ENCODE data around the gene PPP6R1. TPM values are rescaled to one million over a fixed set of nuclear protein-coding genes. Genes with fewer than 3 reads are reported as not detected.

The PPP6R1 gene
- total RNA-seq, 2 experiments from 2014 or later, result 89.6 to 161 TPM

DNA sequence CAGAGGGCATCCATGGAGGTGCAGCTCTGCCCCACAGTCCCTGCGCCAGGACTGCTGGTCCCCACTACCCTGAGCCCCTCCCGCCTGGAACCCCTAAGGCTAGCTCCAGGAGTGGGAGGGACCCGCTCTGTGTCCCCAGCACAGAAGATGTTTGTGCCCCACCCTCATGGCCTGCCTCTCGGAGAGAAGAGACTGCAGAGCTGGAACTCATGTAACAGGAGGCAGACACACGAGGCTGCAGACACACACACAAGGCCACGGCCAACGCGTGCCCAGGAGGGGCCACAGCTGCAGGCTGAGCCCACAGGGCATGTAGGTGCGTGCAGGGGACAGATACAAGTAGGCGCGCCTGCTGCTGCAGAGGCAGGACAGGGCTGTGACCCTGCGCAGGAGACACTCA lies 19.8 kb downstream of the PPP6R1 start:
- Histone ChIP-seq H3K27ac (ENCODE audit: low read depth, low read length, poor library complexity, severe bottlenecking) (no peak overlapping the region), H3K4me3 (ENCODE audit: low read depth, low read length, poor library complexity, severe bottlenecking) (no peak overlapping the region), H3K9me3 (ENCODE audit: low read length) (no peaks in the 10 kb centered on the region), H4K20me1 (ENCODE audit: insufficient read depth, low read length) (peaks cover 7% of the 10 kb centered on the region; the same call in 1 of the 2 replicates), H3K36me3 (ENCODE audit: insufficient read depth, low read length) (peaks cover 98% of the 10 kb centered on the region), H3K4me1 (ENCODE audit: insufficient read depth, low read length, poor library complexity, severe bottlenecking) (no peaks in the 10 kb centered on the region), H3K9me2 (ENCODE audit: insufficient read depth, low read length) (no peaks in the 10 kb centered on the region), H3K4me2 (ENCODE audit: low read length) (no peak overlapping the region), H3K79me2 (ENCODE audit: insufficient read depth, low read depth, low read length) (no peaks in the 10 kb centered on the region), H2AFZ (ENCODE audit: low read length) (no peak overlapping the region)
- intact Hi-C loops (cut with micrococcal nuclease; ENCODE audit: unreplicated experiment), result no loop called here
- BruUV-seq (replicated peaks), result no TSS peak
- ChIA-PET POLR2A (no interaction called here), CTCF (ENCODE audit: unreplicated experiment) (no interaction called here)
- TF ChIP-seq EZH2phosphoT487 (IDR thresholded peaks at IDR 0.05; ENCODE audit: borderline replicate concordance, low read depth, low read length), result no peak
- TF ChIP-seq, protein P1, sequence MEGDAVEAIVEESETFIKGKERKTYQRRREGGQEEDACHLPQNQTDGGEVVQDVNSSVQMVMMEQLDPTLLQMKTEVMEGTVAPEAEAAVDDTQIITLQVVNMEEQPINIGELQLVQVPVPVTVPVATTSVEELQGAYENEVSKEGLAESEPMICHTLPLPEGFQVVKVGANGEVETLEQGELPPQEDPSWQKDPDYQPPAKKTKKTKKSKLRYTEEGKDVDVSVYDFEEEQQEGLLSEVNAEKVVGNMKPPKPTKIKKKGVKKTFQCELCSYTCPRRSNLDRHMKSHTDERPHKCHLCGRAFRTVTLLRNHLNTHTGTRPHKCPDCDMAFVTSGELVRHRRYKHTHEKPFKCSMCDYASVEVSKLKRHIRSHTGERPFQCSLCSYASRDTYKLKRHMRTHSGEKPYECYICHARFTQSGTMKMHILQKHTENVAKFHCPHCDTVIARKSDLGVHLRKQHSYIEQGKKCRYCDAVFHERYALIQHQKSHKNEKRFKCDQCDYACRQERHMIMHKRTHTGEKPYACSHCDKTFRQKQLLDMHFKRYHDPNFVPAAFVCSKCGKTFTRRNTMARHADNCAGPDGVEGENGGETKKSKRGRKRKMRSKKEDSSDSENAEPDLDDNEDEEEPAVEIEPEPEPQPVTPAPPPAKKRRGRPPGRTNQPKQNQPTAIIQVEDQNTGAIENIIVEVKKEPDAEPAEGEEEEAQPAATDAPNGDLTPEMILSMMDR (conservative IDR thresholded peaks at IDR 0.05; ENCODE audit: low read length), result no peak
- no peak for DNase-seq (ENCODE audit: low spot score)

DNA sequence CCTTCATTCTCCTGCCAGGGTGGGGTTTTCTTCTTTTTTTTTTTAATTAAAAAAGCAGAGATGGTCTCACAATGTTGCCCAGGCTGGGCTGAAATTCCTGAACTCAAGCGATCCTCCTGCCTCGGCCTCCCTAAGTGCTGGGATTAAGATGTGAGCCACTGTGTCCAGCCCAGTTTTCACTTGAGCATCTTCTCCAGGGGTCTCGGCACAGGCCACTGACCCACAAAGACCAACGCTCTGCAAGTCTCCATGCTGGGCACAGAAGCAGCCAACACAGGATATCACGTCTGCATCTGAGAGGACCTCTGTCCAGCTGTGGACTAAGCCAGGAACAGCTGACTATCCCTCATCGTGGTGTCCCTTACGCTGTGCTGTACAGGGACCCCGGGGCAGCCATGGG lies 20.8 kb downstream of the PPP6R1 start:
- BruUV-seq (replicated peaks), result no TSS peak
- H2AFZ ChIP-seq (ENCODE audit: low read length), result no peak overlapping the region
- no peak for DNase-seq (ENCODE audit: low spot score)
- ChIA-PET CTCF (ENCODE audit: unreplicated experiment) (no interaction called here), POLR2A (no interaction called here)
- intact Hi-C loops (cut with micrococcal nuclease; ENCODE audit: unreplicated experiment), result no loop called here
- peaks cover 98% of the 10 kb centered on the region for H3K36me3 ChIP-seq (ENCODE audit: insufficient read depth, low read length)
- H4K20me1 ChIP-seq (ENCODE audit: insufficient read depth, low read length), result peaks cover 12% of the 10 kb centered on the region
- H3K9me3 ChIP-seq (ENCODE audit: low read length), result no peaks in the 10 kb centered on the region
- peaks cover 6% of the 10 kb centered on the region; the same call in 1 of the 2 replicates for H3K79me2 ChIP-seq (ENCODE audit: insufficient read depth, low read depth, low read length)
- TF ChIP-seq, protein P1 (conservative IDR thresholded peaks at IDR 0.05; ENCODE audit: low read length), result no peak
- no peak for TF ChIP-seq EZH2phosphoT487 (IDR thresholded peaks at IDR 0.05; ENCODE audit: borderline replicate concordance, low read depth, low read length)
- no peak overlapping the region for H3K27ac ChIP-seq (ENCODE audit: low read depth, low read length, poor library complexity, severe bottlenecking)
- no peaks in the 10 kb centered on the region for H3K4me1 ChIP-seq (ENCODE audit: insufficient read depth, low read length, poor library complexity, severe bottlenecking)
- no peak overlapping the region for H3K4me3 ChIP-seq (ENCODE audit: low read depth, low read length, poor library complexity, severe bottlenecking)
- H3K4me2 ChIP-seq (ENCODE audit: low read length), result no peak overlapping the region
- no peaks in the 10 kb centered on the region for H3K9me2 ChIP-seq (ENCODE audit: insufficient read depth, low read length)

DNA sequence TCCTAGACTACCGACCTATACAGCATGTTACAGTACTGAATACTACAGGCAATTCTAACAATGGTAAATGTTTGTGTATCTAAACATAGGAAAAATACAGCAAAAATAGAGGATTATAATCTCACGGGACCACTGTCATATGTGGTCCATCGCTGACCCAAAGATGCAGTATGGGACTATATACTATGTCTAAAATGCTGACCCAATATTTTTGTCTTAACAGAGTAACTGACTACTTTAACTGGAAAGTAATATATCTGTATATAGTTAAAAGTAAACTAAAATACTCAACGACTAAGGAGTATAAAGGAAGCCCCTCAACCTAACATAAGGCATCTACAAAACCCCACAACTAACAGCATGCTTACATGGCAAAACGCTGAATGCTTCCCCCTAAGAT lies 25.8 kb downstream of the PPP6R1 start:
- DNase-seq (ENCODE audit: low spot score), result no peak
- Histone ChIP-seq H3K9me2 (ENCODE audit: insufficient read depth, low read length) (no peaks in the 10 kb centered on the region), H3K4me3 (ENCODE audit: low read depth, low read length, poor library complexity, severe bottlenecking) (no peak overlapping the region), H3K79me2 (ENCODE audit: insufficient read depth, low read depth, low read length) (peaks cover 9% of the 10 kb centered on the region; the same call in 1 of the 2 replicates), H3K4me1 (ENCODE audit: insufficient read depth, low read length, poor library complexity, severe bottlenecking) (no peaks in the 10 kb centered on the region), H3K9me3 (ENCODE audit: low read length) (no peaks in the 10 kb centered on the region), H3K36me3 (ENCODE audit: insufficient read depth, low read length) (peaks cover 97% of the 10 kb centered on the region), H2AFZ (ENCODE audit: low read length) (no peak overlapping the region), H3K4me2 (ENCODE audit: low read length) (no peak overlapping the region), H4K20me1 (ENCODE audit: insufficient read depth, low read length) (peaks cover 12% of the 10 kb centered on the region; the same call in 1 of the 2 replicates), H3K27ac (ENCODE audit: low read depth, low read length, poor library complexity, severe bottlenecking) (no peak overlapping the region)
- ChIA-PET POLR2A (no interaction called here), CTCF (ENCODE audit: unreplicated experiment) (no interaction called here)
- TF ChIP-seq, protein P1 (conservative IDR thresholded peaks at IDR 0.05; ENCODE audit: low read length), result no peak
- TF ChIP-seq EZH2phosphoT487 (IDR thresholded peaks at IDR 0.05; ENCODE audit: borderline replicate concordance, low read depth, low read length), result no peak
- intact Hi-C loops (cut with micrococcal nuclease; ENCODE audit: unreplicated experiment), result no loop called here
- BruUV-seq (replicated peaks), result no TSS peak

Measured in OCI-LY7 (cell line).